HG02798 (cell line): Measurements from ENCODE around the gene PTH2.
"Not testable (repeated sequence)": the region's sequence is repeated elsewhere in the genome, so short reads cannot be mapped to it uniquely, and the experiment has no call there.

Experiments
- ATAC-seq: cut with Tn5 transposase; IDR thresholded peaks from one replicate; pipeline ENCODE4 v1.9.1; 2021; ENCODE audit warnings: mild to moderate bottlenecking; ENCODE audit not compliant: unreplicated experiment, poor library complexity

Gene PTH2

DNA sequence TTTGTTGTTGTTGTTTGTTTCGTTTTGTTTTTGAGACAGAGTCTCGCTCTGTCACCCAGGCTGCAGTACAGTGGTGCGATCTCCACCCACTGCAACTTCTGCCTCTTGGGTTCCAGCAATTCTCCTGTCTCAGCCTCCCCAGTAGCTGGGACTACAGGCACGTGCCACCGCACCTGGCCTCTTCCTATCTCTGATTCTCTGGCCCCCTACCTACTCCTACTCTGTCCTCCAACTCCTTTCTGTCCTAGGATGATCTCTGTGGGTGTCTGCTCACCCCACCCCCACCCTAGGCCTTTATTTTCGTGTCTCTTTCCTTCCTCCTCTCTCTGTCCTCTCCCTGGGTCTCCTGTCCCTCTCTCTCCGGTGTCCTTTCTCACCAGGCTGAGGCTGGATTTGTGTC lies 27.2 kb upstream of the PTH2 start:
- ATAC-seq, result no peak

DNA sequence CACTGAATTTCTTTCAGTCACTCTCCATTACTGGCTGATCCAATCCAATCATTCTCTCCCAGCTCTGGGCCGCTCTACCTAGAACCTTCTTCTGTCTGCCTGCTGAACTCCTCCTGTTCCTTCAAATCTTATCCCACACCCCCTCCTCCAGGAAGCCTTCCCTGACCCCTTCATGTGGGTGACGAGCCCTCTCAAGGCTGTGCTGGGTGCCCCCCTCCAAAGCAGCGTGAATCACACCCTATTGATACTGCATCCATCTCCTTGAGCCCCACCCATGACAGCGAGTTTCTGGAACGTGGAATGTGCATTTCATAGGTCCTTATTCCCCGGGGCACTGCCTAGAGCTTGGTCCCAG lies 25.2 kb upstream of the PTH2 start:
- ATAC-seq, result no peak

DNA sequence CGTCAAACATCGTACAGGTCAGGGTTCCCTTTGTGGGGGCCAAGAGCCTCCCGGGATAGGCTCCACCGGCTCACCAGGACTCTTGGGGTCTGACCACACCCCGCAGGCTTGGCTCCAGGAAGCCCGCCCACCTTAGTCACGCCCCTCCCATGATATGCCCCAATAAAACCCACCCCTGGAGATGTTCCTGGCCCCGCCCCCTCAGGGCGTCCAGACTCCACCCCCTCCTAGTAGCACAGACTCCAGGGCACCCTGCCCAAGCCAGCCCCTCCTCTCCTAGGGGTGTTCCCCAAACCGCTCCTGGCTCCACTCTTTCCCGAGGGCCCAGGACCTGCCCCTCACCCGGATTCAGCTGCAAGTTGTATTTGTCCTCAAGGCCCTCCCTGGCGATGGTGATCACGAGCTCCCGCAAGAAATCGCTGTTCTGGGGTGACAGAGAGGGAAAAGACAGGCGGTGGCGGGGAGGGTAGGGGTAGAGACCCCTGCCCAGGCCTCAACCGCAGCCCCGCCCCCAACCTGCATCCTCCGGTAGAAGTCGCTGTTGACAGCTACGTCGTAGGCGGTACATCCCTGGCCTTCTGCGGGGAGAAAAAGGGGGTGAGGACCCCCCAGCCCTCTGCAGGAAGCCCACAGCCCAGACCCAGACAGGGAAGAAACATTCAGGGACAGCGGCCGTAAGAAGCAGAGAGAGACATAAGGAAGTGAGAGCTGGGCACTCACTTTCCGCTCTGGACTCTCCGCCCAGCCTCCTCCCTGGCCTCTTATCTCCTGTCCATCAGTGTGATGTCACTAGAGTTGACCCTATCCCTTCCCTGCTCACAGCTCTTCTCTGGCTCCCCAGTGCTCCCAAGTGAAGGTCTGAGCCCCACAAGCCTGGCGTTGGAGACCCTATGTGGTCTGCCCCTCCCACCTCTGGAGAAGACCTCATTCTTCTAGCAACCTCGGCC lies 24.5 kb upstream of the PTH2 start:
- no peak for ATAC-seq

DNA sequence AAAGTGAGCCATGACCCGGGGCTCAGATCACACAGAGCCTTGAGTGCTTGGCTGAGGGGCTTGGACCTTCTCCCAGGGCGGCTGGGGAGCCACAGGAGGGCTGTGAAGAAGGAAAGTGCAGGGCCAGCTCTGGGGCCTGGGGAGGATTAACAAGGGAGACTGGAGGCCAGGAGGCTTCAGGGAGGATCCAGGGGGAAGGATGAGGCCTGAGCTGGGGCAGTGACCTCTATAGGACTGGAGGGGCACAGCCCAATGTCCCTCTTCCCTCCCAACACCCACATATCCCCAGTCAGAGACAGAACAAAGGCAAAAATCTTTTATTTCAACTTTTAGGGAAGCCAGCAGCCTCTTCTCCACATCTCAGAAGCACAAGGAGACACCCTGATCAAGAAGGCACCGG lies 22.8 kb upstream of the PTH2 start:
- no peak for ATAC-seq

DNA sequence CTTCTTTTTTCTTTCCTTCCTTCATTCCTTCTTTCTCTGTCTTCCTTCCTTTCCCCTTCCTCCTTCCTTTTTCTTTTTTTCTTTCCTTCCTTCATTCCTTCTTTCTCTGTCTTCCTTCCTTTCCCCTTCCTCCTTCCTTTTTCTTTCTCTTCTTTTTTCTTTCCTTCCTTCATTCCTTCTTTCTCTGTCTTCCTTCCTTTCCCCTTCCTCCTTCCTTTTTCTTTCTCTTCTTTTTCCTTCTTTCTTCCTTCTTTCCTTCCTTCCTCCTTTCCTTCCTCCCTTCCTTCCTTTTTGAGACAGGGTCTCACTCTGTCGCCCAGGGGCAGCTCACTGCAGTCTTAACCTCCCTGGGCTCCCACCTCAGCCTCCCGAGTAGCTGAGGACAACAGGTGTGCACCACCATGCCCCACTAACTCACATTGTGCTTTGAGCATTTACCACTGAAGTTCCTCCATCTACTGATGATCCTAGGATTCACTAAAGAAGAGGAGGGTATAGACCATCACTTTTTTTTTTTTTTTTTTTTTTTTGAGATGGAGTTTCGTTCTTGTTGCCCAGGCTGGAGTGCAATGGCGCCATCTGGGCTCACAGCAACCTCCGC lies 21.0 kb upstream of the PTH2 start:
- ATAC-seq, result not testable (repeated sequence)

DNA sequence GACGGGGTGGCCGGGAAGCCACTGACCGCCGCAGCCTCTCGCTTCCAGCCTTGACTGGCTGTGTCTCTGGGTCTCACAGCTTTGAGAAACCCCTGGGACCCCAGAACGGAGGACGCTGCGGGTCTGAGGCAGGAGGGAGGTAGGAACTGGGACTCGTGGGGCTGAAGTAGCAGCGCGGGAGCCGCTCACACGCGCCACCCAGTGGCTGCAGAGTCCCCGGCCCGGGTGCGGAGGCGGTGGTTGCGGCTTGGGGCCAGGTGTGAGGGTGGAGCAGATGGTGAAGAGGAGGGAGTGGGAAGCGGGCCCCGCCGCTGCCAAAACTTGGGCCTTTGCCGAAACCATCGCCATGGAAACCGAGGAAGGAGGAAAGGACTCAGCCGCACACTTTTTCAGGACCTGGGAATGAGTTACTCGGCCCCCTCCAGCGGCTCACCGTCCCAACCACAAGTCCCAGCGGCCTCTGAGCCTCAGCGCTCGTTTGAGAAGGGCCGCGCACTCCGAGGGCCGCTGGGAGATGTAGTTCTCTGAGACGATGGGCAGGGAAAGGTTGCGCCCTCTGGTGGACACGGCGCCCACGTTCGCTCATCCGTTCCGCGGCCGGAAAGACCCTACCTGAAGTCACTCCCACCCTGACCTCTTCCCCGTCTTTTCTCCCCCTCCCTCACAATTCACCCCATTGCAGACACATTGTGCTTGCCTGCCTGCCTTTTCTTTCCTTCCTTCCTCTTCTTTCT lies 20.3 kb upstream of the PTH2 start:
- ATAC-seq, result peak; percentile 82

DNA sequence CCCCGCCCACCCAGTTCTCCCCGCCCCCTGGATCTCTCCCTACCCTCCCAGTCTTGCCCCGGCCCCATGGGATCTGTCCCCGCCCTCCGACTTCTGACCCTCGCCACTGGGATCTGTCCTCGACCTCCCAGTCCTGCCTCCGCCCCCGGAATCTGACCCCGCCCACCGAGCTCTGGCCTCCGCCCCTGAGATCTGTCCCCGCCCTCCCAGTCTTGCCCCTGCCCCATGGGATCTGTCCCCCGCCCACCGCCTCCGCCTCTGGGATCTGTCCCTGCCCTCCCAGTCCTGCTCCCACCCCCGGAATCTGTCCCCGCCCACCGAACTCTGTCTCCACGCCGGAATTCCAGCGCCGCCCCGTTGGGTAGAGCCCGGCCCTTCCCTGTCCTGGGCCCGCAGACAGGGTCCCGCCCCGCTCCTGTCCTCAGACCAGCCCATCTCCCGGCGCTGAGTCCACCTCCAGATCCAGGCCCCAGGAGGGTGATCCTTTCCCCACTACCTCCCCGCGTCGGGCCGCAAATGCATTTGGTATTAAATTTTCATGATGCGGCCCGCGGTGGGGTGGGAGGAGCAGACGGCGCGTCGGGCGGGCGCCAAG lies 19.6 kb upstream of the PTH2 start:
- ATAC-seq, result no peak

DNA sequence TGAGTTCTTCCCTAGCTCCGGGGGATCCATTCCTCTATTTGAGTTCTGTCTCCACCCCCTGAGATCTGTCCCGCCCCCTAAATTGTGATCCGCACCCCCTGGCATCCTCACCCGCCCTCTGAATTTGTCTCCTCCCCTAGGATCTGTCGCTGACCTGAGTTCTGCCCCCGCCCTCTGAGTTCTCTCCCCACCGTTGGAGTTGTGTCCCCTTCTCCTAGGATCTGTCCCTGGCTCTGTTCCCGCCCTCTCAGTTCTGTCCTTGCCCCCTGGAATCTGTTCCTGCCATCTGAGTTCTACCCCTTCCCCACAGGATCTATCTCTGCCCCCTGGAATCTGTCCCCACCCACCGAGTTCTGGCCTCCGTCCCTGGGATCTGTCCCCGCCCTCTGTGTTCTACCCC lies 19.1 kb upstream of the PTH2 start:
- ATAC-seq, result no peak

DNA sequence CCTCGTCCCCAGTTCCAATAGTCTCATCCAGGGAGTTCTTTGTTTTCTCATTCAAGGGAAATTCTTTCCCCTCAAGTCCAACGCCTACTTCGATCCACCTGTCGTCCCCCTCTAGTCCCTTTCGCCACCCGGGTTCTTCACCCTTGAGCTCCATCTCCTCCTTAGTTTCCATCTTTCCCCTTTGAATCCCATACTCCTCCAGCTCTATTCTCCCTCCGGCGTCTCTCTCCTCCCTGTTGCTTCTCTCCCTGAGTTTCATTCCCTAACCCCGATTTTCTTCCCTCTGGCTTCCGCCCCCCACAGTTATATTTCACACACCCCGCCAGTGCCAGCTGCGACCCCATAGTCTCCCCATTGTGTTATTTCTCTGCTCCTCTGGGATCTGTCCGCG lies 18.7 kb upstream of the PTH2 start:
- ATAC-seq, result no peak

DNA sequence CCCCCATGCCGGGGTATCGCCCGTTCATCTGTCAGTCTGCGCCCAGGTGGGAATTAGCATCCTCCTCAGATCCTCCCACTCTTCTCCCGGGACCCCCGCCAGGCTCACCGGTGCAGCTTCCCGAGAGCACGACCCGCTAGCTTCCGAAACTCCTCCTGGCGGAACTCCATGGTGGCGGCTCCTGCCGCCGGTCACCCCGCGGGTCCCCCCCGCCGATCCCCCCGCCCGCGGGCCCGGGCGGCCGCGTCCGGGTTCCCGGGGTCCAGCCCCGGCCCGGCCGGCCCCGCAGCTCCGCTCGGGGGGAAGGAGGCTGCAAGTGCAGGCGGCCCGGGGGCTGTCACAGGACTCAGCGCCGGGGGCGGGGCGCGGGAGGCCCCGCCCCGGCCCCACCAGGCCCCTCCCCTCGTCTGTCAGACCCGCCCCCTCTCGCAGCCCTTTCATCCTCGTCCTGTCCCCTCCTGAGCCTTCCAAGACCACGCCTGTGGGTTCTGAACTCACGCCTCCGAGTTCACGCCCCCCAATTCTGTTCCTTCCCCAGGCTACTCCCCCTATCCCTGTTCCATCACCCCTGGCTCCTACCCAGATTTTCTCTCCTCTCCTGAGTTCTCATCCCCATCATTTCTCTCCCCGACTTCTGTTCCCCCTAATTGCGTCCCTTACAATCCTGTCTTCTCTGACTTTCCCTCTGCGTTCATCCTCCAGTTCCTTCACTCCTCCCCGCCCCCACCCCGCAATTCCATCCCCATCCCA lies 18.1 kb upstream of the PTH2 start, which contains the start of gene SLC17A7:
Gene SLC17A7, minus strand, starts transcription at position 318 of the 750 bp plus-strand sequence. Its CDS starts 148 bp downstream, at position 170.
- no peak for ATAC-seq

DNA sequence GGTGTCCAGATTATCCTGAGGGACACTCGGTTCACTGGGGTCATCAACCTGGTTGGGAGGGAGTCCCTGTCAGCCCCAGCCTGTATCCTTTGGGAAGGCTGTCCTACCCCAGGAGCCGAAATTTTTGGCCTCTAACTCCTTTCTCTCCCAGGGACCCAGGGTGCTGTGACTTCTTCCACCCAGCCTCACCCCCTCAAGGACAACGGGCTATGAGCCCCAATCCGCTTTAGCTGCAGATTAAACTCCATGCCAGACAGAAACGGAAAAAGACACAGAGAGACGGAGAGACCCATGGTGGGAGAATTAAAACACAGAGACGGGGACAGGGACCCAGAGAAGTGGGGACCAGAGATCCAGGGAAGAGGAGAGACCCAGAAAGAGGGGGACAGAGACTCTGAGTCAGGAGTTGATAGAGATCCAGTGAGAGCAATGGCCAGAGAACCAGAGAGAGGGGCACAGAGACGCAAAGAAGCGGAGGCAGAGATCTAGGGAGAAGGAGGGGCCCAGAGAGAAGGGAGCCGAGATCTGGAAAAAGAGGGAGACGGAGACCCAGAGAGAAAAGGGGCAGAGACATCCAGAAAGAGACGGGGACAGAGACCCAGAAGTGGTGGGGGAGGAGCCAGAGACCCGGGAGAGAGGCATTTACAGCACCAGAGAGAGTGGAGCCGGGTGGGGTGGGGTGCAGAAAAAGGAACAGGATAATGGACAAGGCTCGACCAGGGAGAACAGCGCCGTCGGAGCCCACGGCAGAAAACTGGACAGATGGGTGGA lies 17.4 kb upstream of the PTH2 start:
- ATAC-seq, result no peak

DNA sequence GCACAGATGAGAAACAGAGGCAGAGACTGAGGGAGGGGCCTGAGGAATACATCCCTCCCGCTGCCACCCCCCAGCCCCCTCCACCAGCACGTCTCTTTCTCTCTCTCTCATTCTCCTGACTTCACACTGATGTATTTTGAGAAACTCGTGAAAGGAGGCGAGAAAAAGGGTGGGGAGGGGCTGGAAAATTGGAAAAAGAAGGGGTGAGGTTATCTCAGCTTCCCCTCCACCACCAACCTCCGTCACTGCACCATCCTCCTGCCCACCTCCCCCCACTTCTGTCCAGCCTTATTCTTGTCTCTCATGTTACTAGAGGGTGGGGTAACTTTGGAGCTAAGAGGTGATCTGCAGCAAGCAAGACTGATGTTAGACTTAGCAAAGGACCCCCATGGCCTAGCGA lies 16.6 kb upstream of the PTH2 start:
- no peak for ATAC-seq

DNA sequence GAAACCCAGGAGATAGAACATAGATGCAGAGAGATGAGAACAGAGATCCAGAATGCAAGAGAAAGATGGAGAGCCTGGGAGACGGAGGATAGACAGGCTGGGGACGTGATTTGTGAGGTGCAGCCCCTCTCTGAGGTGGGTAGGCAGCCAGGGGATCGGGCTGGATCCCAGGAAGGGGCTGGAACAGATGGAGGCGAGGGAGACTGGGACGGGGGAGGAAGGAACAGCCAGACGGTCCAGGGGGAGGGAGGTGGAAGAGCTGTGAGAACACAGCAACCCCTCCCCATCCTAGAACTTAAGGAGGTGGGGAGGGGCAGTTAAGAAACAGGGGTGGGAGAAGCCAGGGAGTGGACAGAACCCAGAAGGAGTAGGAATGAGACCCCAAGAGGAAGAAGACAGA lies 15.0 kb upstream of the PTH2 start:
- ATAC-seq, result no peak

DNA sequence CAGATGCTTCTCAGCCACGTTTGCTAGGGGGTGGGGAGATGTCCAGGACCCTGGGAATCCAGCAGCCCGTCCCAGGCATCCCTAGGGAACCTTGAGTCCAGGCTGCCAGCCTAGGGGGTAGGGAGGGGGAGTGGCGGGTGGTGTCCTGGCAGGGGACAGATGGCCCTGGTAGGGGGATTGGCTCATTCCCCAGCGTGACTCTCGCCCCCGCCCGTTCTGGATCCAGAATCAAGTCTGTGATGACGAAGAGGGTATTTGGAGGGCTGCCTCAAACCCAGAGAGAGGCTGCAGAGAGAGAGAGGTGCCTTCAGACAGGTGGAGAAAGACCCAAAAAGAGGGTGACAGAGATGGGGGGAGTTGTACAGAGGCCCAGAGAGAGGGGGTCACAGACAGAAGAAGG lies 14.0 kb upstream of the PTH2 start:
- ATAC-seq, result no peak

DNA sequence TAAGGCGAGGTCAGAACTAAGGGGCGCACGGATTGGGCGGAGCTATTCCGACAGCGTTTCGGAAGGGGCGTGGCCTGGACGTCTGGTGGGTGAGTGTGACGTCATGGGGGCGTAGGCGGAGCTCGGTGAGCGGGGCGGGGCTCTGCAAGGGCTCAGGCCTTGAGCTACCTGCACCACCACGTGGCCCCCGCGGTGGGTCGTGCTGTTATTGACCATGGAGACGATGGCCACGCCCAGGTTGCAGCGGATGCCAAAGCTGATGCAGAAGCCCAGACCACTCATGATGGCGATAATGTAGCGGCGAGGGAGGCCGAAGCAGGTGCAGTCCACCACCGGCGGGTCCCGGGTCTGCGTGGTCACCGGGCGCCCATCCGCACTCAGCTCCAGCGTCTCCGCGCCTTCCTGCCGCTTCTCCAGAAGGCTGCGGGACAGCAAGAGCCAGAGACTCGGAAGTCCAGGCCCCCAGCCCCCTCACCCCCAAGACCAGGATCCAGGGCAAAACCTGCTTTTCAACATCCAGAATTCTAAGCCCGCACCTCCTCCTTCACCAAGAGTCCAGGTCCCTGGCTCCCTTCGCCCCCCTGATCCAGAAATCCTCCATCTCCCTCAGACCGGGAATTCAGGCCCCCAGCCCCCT lies 13.3 kb upstream of the PTH2 start:
- ATAC-seq, result no peak

DNA sequence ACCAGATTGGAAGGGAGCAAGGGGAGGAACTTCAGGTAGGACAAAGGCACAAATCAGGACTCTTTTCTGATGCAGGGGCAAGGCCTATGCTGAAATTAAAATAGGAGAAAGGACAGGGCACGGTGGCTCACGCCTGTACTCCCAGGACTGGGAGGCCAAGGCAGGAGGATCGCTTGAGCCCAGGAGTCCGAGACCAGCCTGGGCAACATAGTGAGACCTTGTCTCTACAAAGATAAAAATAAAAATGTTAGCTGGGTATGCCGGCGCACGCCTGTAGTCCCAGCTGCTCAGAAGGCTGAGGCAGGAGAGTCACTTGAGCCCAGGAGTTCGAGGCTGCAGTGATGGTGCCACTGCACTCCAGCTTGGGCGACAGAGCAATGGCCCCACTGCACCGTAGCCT lies 12.4 kb upstream of the PTH2 start:
- no peak for ATAC-seq

DNA sequence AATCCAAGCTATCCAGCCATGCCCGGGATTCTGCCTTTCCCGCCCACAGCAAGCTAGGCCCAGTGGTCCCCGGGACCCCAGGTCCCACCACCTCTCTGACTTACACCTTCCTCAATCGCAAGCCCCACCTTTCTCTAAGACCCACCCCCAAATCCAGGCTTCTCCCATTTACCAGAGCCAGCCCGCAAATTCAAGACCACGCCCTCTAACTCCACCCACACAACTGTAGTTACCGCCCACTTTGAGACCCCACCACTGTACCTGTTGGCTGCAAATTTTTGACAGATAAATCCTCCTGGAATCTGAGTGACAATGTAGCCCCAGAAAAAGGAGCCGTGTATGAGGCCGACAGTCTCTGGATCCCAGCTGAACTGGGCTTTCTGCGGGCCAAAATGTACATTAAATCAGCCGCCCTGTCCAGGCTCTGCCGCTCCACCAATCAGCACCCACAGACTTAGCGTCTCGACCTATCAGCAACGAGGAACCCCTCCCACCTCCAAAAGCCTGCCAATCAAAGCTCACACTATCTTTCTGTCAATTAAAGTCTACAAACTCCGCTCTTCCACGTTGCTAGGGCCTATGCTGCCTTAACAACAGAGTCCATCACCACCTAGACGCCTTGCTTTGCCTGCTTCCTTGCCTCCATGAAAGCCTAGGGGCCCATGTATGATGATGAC lies 11.8 kb upstream of the PTH2 start:
- no peak for ATAC-seq

DNA sequence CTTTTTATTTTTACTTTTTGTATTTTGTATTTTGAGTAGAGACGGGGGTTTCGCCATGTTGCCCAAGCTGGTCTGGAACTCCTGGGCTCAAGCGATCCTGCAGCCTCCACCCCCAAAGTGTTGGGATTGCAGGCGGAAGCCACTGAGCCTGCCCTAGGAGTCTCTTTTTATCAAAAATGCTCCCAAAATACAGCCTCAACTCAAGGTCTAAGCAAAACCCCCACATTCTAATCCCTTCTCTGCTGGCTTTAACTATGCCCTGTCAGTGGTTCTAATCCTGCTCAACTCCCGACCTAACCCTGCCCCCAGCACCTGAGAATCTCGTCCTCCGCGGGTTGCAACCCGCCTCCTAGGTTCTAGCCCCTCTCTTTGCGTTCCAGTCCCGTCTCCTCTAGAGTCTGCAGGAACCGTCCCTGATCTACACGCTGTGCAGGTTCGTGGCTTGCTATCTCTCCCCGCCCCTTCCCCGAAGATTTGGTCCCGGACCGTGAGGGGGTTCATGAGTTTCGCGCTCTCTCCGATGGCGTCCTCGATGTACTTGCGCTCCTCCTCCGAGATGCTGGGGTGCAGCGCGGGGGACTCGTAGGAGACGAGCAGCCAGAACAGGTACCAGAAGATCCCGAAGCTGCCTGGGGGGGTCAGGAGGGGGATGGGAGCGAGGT lies 10.1 kb upstream of the PTH2 start:
- no peak for ATAC-seq
